Endometrial microvascular endothelial cells (primary cell): ENCODE data around the gene RAB3A. TPM values are rescaled to one million over a fixed set of nuclear protein-coding genes. Genes with fewer than 3 reads are reported as not detected.
"Not testable (repeated sequence)": the region's sequence is repeated elsewhere in the genome, so short reads cannot be mapped to it uniquely, and the experiment has no call there.

Experiments
- in situ Hi-C: cut with HindIII; loops from 2 replicates; pipeline ENCODE4 v1.10.0; 2017; ENCODE audit warnings: low sequenced_read_pairs, low pct_unique_long_range_greater_than_20kb; ENCODE audit errors: inconsistent ontology term
- total RNA-seq: library from RNA; depleted of rRNA; stranded (reverse); fragments of >200 nt; gene quantifications from one replicate; pipeline ENCODE4 v1.2.3, GENCODE V29; 2015; ENCODE audit errors: inconsistent ontology term

Gene RAB3A
- total RNA-seq, 1 donor from 2014 or later, result 2.6 TPM

DNA sequence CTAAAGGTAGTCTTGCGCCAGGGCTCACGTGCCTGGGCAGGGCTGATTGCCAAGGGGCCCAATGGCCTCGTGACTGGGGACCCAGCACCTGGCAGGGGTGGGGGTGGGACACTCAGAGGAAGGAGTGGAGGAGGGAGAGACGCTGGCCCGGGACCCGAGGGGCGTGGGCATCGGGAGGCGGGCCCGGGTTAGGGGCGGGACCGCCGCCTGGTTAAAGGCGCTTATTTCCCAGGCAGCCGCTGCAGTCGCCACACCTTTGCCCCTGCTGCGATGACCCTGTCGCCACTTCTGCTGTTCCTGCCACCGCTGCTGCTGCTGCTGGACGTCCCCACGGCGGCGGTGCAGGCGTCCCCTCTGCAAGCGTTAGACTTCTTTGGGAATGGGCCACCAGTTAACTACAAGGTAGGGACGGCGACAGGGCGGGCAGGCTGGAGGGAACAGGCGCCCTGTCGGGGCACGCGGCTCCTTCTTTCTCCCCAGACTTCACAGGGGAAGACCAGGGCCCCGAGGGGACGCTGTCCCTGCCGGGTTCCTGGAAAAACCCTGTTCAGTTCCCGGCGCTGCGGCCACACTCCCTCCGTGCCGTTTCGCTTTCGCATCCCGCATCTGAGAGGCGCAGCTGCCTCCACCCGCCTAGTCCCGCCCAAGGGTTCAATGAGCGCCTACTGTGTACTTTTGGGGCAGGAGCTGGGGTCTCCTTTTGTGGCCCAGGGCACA, 30.1 kb downstream of the RAB3A start, which contains the start of gene IFI30:
IFI30 (plus strand) TSS at position 242 of the 717 bp plus-strand sequence; CDS start at position 271, 29 bp downstream.
- in situ Hi-C loops, result no loop called here

- in situ Hi-C loops, result no loop called here
Observed at GRCh38 chr19:18173054-18173571, 30.7 kb downstream of the RAB3A start.

DNA sequence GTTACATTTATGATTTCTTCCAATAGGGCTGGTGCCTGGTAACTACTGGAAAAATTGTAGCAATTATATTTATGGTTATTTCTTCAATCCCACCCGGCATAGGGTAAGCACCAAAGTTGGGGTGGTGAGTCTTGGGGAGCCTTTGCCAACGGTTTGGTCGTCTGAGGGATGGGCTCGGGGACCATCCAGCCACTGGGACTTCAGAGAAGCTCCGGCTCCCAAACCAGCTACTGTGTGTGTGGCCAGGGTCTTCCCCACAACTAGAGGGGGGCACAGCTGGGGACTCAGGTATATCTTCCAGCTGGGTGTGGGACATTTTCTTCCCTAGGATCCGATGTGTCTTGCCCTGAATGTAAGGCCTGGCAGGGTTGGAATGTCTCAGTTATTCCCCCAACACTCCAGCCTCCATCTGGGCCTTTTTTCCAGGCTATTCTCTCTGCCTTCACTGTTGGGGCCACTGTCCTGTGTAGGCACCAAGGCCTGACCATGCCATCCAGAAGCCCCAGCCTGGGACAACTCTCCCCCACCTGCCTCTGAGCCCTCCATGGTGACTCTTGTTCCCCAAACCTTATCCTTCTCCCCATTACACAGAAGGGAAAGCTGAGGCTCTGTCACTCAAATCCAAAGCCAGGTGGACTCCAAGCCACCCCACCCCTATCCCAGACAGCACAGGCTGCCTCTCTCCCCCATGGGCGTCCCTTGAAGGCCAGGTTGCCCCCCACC, 31.4 kb downstream of the RAB3A start:
- in situ Hi-C loops, result no loop called here

DNA sequence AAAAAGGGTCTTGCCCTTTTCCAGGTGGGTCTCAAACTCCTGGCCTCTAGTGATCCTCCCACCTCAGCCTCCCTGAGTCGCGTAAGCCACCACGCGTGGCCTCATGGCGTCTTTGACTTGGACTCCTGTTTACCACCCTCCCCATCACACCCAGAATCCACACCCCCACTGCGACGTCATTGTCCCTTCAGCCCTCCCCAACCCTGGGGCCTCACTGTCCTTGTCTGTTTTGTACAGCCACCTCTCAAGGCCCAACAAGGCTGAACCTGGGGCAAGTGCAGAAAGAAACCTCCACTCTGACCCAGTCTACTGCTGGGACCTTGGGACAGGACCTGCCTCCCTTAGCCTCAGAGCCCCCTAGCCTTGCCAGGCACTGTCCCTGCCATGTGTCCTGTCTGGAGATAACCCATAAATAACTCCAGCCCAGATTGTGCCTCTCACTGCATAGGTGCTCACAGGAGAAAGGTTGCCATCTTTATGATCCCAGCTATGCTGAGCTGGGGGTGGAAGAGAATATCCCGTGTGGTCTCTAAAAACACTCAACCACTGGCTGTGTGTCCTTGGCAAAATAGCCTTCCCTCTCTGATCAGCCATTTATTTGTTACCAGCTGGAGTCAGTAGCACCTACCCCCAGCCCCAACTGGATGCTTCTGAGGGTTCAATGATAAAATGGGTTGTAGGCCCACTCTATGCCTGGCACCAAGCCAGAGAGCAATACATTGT, 32.1 kb downstream of the RAB3A start:
- in situ Hi-C loops, result no loop called here

DNA sequence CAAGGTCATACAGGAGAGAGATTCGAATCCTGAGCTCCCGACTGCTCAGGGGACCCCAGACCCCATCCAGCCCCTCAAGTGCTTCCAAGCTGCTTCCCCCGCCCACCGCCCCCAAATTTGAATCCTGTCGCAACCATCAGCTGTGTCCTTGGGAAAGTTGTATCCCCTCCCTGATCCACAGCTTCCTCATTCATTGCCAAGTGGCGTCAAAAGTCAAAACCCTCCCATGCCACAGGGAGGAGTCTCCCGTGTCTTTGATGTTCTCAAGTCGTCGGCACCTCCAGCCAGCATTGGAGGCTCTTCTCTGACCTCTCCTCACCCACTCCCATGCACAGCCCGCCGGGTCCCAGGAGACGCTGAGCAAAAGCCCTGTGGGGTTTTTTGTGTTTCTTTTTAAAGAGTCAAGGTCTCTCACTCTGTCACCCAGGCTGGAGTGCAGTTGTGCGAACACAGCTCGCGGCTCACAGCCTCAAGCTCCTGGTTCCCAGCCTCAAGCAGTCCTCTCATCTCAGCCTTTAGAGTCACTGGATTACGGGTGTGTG, 33.1 kb downstream of the RAB3A start:
- in situ Hi-C loops, result no loop called here

DNA sequence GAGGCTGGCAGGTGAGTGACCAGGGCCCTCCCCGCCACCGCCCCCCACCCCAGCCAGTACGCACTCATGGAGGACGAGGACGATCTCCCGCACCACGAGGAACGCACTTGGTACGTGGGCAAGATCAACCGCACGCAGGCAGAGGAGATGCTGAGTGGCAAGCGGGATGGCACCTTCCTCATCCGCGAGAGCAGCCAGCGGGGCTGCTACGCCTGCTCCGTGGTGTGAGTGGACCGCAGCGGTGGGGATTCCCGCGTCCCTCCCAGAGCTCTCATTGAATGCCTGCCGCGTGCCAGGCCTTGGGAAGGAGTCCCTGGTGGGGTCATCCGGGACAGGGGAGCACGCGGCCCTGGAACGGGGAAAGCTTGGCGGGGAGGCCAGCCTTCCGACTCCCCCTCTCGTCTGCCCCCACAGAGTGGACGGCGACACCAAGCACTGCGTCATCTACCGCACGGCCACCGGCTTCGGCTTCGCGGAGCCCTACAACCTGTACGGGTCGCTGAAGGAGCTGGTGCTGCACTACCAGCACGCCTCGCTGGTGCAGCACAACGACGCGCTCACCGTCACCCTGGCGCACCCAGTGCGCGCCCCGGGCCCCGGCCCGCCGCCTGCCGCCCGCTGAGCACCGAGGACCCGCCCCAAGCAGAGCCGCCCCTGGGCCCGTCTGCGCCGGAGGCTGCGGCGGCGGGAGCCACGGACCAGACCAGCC, 35.0 kb downstream of the RAB3A start:
- in situ Hi-C loops, result no loop called here

- in situ Hi-C loops, result no loop called here
Observed at GRCh38 chr19:18167975-18168645, 35.7 kb downstream of the RAB3A start.

DNA sequence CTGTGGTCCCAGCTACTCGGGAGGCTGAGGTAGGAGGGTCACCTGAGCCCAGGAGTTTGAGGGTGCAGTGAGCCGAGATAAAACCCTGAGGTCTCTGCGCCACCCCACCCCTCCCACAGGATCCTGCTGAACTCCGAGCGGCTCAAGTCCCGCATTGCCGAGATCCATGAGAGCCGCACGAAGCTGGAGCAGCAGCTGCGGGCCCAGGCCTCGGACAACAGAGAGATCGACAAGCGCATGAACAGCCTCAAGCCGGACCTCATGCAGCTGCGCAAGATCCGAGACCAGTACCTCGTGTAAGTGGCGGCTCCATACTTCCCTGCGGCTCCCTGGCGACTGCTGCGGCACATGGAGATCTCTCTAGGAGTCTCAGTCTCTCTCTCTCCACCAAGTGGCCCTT, 36.8 kb downstream of the RAB3A start:
- in situ Hi-C loops, result no loop called here

DNA sequence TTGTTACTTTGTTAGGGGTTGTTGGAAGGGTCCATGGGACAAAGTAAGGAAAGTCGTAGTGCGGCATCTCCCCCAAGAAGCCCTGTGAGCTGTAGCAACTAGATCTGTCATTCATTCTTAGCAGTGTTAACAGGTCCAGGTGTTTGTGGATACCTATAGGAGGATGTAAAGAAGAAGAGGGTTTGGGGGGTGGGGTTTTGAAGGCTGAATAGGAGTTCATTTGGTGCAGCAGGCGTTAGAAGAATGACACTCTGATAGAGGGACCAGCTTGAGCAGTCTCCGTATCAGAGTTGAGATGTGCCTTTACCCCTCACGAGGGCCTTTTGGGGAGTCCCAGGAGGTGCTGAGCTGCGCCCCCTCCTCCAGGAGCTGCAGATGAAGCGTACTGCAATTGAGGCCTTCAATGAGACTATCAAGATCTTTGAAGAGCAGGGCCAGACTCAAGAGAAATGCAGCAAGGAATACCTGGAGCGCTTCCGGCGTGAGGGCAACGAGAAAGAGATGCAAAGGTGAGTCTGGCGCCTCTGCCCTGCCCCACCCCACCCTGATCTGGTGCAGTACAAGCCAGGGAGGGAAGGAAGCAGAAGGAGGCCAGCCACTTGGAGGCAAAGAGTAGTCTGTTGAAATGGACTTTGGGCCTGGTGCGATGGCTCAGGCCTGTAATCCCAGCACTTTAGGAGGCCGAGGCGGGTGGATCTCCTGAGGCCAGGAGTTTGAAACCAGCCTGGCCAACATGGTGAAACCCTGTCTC, 37.9 kb downstream of the RAB3A start:
- in situ Hi-C loops, result no loop called here

- in situ Hi-C loops, result no loop called here
Observed at GRCh38 chr19:18164072-18164471, 39.8 kb downstream of the RAB3A start.

GRCh38 chr19:18161636-18162002, 42.2 kb downstream of the RAB3A start:
- in situ Hi-C loops, result no loop called here

DNA sequence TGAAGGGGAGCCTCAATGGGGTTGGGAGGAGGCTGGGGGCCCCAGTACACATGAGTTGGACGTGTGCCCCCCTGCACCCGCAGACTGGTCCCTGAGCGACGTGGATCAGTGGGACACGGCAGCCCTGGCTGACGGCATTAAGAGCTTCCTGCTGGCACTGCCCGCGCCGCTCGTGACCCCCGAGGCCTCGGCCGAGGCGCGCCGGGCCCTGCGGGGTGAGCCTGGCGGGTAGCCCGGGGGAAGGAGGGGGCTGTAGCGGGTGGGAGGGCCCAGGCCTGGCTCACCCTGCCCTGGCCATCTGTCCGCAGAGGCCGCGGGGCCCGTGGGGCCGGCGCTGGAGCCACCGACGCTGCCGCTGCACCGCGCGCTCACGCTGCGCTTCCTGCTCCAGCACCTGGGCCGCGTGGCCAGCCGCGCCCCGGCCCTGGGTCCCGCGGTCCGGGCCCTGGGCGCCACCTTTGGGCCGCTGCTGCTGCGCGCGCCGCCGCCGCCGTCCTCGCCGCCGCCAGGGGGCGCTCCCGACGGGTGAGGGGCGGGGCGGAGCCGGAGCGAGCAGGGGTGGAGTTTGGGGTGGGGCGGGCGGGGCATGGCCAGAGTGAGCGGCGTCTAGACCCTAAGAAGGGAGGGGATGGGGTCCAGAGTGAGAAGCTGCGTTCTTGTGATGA, 42.7 kb downstream of the RAB3A start:
- in situ Hi-C loops, result no loop called here

- in situ Hi-C loops, result no loop called here
Observed at GRCh38 chr19:18160493-18160970, 43.3 kb downstream of the RAB3A start.

DNA sequence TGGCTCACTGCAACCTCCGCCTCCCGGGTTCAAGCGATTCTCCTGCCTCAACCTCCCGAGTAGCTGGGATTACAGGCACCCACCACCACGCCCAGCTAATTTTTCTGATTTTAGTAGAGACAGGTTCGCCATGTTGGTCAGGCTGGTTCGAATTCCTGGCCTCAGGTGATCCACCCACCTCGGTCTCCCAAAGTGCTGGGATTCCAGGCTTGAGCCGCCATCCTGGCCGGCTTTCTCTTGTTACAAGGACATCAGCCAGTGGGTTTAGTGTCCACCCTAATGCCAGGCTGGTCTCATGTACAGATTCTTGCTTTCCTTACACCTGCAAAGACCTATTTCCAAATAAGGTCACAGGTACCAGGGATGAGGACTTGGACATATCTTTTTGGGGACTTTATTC, 44.0 kb downstream of the RAB3A start:
- in situ Hi-C loops, result no loop called here

- in situ Hi-C loops, result not testable (repeated sequence)
Observed at GRCh38 chr19:18159059-18159616, 44.7 kb downstream of the RAB3A start.

DNA sequence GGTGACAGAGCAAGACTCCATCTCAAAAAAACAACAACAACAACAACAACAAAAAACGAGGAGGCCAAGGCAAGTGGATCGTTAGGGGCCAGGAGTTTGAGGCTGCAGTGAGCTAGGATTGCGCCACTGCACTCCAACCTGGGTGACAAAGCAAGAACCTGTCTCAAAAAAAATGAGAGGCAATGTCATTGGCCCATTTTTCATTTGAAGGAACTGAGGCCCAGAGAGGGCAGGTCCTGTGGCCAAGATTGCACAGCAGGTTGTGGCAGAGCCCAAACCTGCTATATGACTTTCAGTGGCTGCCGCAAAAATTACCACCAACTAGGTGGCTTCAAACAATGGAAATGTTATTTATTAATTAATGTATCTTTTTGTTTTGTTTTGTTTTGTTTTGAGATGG, 45.4 kb downstream of the RAB3A start:
- in situ Hi-C loops, result no loop called here
